Keratinocyte (primary cell): ENCODE results near the gene HMCN1. TPM values are rescaled to one million over a fixed set of nuclear protein-coding genes. Genes with fewer than 3 reads are reported as not detected.

Source experiments
- DNase-seq: peaks from one replicate; pipeline ENCODE4 v3.0.0-alpha.2; 2011; ENCODE audit warnings: low read depth, missing footprints, low spot score
- FAIRE-seq: peaks from 2 replicates; lab custom pipeline; 2011; peaks lifted over from hg19 to GRCh38; lab: Jason Lieb, UNC
- H2AFZ ChIP-seq: 2 replicates; pipeline ENCODE4 v1.6.0; 2012; ENCODE audit warnings: low read length, control low read depth, inconsistent platforms; ENCODE audit not compliant: control insufficient read depth
- H3K27ac ChIP-seq: 2 replicates; pipeline ENCODE4 v1.5.1; 2011; ENCODE audit warnings: low read length; ENCODE audit not compliant: control insufficient read depth, insufficient read depth
- H3K27me3 ChIP-seq: 3 replicates; pipeline ENCODE4 v1.6.0; 2011; ENCODE audit warnings: low read length; ENCODE audit not compliant: control insufficient read depth, insufficient read depth; ENCODE audit errors: extremely low read depth
- H3K36me3 ChIP-seq, 2 experiments: 2 replicates in 1 of 2; 3 replicates in 1 of 2; pipeline ENCODE4 v1.5.1; 2011; ENCODE audit warnings: low read length in 2 of 2, mild to moderate bottlenecking in 1 of 2; ENCODE audit not compliant: control insufficient read depth in 2 of 2, insufficient read depth in 2 of 2; ENCODE audit errors: extremely low read depth in 1 of 2
- H3K4me1 ChIP-seq: 3 replicates; pipeline ENCODE4 v1.5.1; 2011; ENCODE audit warnings: low read length; ENCODE audit not compliant: control insufficient read depth, insufficient read depth; ENCODE audit errors: extremely low read depth
- H3K4me2 ChIP-seq: 3 replicates; pipeline ENCODE4 v1.6.0; 2011; ENCODE audit warnings: low read depth, low read length; ENCODE audit not compliant: control insufficient read depth, insufficient read depth; ENCODE audit errors: extremely low read depth
- H3K4me3 ChIP-seq, 3 experiments: fragments of 200-600 bp in 1 of 3; sonication (generic) in 1 of 3; 2 replicates in 2 of 3; 3 replicates in 1 of 3; pipeline ENCODE4 v1.5.1; 2011 to 2016; ENCODE audit warnings: low read length in 3 of 3, mild to moderate bottlenecking in 3 of 3, control low read depth in 2 of 3, inconsistent platforms in 1 of 3, low read depth in 1 of 3, mixed read lengths in 1 of 3, mixed run types in 1 of 3, moderate library complexity in 1 of 3; ENCODE audit not compliant: control insufficient read depth in 2 of 3, insufficient read depth in 2 of 3; ENCODE audit errors: extremely low read depth in 1 of 3
- H3K79me2 ChIP-seq: 2 replicates; pipeline ENCODE4 v1.6.0; 2012; ENCODE audit warnings: low read length; ENCODE audit not compliant: control insufficient read depth, insufficient read depth
- H3K9ac ChIP-seq: 3 replicates; pipeline ENCODE4 v1.6.0; 2011; ENCODE audit warnings: low read length; ENCODE audit not compliant: control insufficient read depth, insufficient read depth; ENCODE audit errors: extremely low read depth
- H3K9me1 ChIP-seq: 3 replicates; pipeline ENCODE4 v1.6.0; 2011; ENCODE audit warnings: low read length; ENCODE audit not compliant: control insufficient read depth, insufficient read depth; ENCODE audit errors: extremely low read depth
- H3K9me3 ChIP-seq: 2 replicates; pipeline ENCODE4 v1.5.1; 2012; ENCODE audit warnings: low read depth, low read length; ENCODE audit not compliant: control insufficient read depth
- H4K20me1 ChIP-seq: 3 replicates; pipeline ENCODE4 v1.6.0; 2011; ENCODE audit warnings: low read length; ENCODE audit not compliant: control insufficient read depth, insufficient read depth; ENCODE audit errors: extremely low read depth
- EZH2 ChIP-seq: IDR thresholded peaks from one replicate; pipeline ENCODE4 v1.6.1; 2012; ENCODE audit warnings: inconsistent platforms, mild to moderate bottlenecking, low read length, moderate library complexity
- dilution Hi-C: fragments of 300-500 bp; cut with MboI; formaldehyde crosslinking; loops from one replicate; pipeline ENCODE4 v1.7.0; 2020; ENCODE audit warnings: low sequenced_read_pairs; ENCODE audit not compliant: extremely low pct_ligation_motif_present
- polyA plus RNA-seq, 5 experiments: library from polyadenylated mRNA; depleted of rRNA in 3 of 5; stranded (reverse) in 3 of 5; stranded (forward) in 1 of 5; unstranded in 1 of 5; fragments of >200 nt; gene quantifications; 1 replicate in 1 of 5; 2 replicates in 3 of 5; 3 replicates in 1 of 5; pipeline versions ENCODE4 v1.2.1 to v1.2.3, GENCODE V29; 2011 to 2012; ENCODE audit warnings: missing spikeins in 2 of 5, low read depth in 1 of 5, low replicate concordance in 1 of 5
- TF ChIP-seq, protein P1 (sequence below), 3 experiments: IDR thresholded peaks in 1 of 3; conservative IDR thresholded peaks in 1 of 3; optimal IDR thresholded peaks in 1 of 3; 2 replicates in 2 of 3; 3 replicates in 1 of 3; pipeline versions ENCODE3 to v1.5.1; 2011; ENCODE audit warnings: low read length in 3 of 3, mild to moderate bottlenecking in 3 of 3, moderate library complexity in 2 of 3, control low read depth in 1 of 3, inconsistent platforms in 1 of 3; ENCODE audit not compliant: insufficient read depth in 2 of 3; ENCODE audit errors: extremely low read depth in 1 of 3

The HMCN1 gene
- polyA plus RNA-seq, 1 donor (not counting 4 experiments of a cell fraction or from before 2014, with no cell fraction given), result 1.8 TPM

DNA sequence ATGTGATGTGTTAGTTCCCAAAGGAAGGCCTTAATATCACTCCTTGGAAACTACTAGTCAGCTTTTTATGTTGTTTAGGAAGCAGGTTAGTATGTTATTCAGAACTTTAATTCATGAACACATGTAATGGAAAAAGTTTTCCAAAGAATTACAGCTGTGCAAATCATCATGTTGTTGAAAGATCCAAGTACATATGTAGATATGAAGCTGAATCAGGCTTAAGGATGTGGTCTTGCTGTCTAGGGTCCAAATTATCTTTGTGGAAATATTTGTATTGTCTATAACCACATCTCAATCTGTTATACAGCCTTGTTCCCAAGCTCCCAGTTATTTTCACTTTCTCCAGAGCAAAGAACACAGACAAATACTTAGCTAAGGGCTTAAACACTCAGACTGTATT, 409.3 kb downstream of the HMCN1 start:
- no peak for TF ChIP-seq EZH2
- TF ChIP-seq, protein P1, sequence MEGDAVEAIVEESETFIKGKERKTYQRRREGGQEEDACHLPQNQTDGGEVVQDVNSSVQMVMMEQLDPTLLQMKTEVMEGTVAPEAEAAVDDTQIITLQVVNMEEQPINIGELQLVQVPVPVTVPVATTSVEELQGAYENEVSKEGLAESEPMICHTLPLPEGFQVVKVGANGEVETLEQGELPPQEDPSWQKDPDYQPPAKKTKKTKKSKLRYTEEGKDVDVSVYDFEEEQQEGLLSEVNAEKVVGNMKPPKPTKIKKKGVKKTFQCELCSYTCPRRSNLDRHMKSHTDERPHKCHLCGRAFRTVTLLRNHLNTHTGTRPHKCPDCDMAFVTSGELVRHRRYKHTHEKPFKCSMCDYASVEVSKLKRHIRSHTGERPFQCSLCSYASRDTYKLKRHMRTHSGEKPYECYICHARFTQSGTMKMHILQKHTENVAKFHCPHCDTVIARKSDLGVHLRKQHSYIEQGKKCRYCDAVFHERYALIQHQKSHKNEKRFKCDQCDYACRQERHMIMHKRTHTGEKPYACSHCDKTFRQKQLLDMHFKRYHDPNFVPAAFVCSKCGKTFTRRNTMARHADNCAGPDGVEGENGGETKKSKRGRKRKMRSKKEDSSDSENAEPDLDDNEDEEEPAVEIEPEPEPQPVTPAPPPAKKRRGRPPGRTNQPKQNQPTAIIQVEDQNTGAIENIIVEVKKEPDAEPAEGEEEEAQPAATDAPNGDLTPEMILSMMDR (optimal IDR thresholded peaks at IDR 0.05 in 1 of 3, IDR thresholded peaks at IDR 0.05 in 1 of 3, conservative IDR thresholded peaks at IDR 0.05 in 1 of 3; ENCODE audit: extremely low read depth in 1 of 3, insufficient read depth in 2 of 3, low read length in 3 of 3), result no peak
- no peaks in the 10 kb centered on the region for H3K9me1 ChIP-seq
- no peaks in the 10 kb centered on the region for H3K9me3 ChIP-seq
- H3K36me3 ChIP-seq, result no peaks in the 10 kb centered on the region
- no peaks in the 10 kb centered on the region for H3K79me2 ChIP-seq
- no peak overlapping the region for H3K4me2 ChIP-seq
- H2AFZ ChIP-seq, result no peak overlapping the region
- FAIRE-seq, result no peak
- H3K9ac ChIP-seq, result no peak overlapping the region
- H3K4me1 ChIP-seq, result no peaks in the 10 kb centered on the region
- no peak overlapping the region for H3K27ac ChIP-seq
- no peaks in the 10 kb centered on the region for H4K20me1 ChIP-seq
- no peaks in the 10 kb centered on the region for H3K27me3 ChIP-seq
- DNase-seq, result no peak
- no peak overlapping the region for H3K4me3 ChIP-seq
- dilution Hi-C loops, result no loop called here

DNA sequence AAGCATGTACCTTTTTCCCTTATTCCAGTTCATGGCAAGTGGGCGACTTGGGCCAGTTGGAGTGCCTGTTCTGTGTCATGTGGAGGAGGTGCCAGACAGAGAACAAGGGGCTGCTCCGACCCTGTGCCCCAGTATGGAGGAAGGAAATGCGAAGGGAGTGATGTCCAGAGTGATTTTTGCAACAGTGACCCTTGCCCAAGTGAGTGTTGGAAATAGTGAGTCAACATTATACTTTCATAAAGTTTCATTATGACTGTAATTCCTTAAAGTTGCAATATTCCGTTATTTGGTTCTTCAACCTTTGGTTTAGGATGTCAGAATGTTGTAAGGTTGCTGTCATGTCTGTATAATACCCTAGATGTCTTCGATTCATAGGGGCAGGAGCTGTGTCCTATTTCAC, 410.3 kb downstream of the HMCN1 start:
- H3K4me2 ChIP-seq, result no peak overlapping the region
- H3K27ac ChIP-seq, result no peak overlapping the region
- H3K36me3 ChIP-seq, result no peaks in the 10 kb centered on the region
- DNase-seq, result no peak
- H3K9me3 ChIP-seq, result no peaks in the 10 kb centered on the region
- H2AFZ ChIP-seq, result no peak overlapping the region
- H3K79me2 ChIP-seq, result no peaks in the 10 kb centered on the region
- TF ChIP-seq, protein P1 (optimal IDR thresholded peaks at IDR 0.05 in 1 of 3, IDR thresholded peaks at IDR 0.05 in 1 of 3, conservative IDR thresholded peaks at IDR 0.05 in 1 of 3; ENCODE audit: extremely low read depth in 1 of 3, insufficient read depth in 2 of 3, low read length in 3 of 3), result no peak
- no peak for TF ChIP-seq EZH2
- H3K9ac ChIP-seq, result no peak overlapping the region
- H3K9me1 ChIP-seq, result no peaks in the 10 kb centered on the region
- H3K27me3 ChIP-seq, result no peaks in the 10 kb centered on the region
- dilution Hi-C loops, result no loop called here
- H4K20me1 ChIP-seq, result no peaks in the 10 kb centered on the region
- no peak for FAIRE-seq
- H3K4me3 ChIP-seq, result no peak overlapping the region
- H3K4me1 ChIP-seq, result no peaks in the 10 kb centered on the region
